Measurements from ENCODE around the gene TMED9.
"Not testable (repeated sequence)": the region's sequence is repeated elsewhere in the genome, so short reads cannot be mapped to it uniquely, and the experiment has no call there.

The TMED9 gene

GRCh38 chr5:177592010-177592834, at the start of gene TMED9:
TSS of gene TMED9 (plus strand) at chr5:177592203. CDS start at chr5:177592215, 12 bp downstream.
- DNase-seq: peak; percentile 95

- DNase-seq: no peak
These were observed 49.1 kb upstream of the TMED9 start for GRCh38 chr5:177542816-177543465.

- no peak for DNase-seq
These were observed 46.3 kb upstream of the TMED9 start for GRCh38 chr5:177545487-177546257.

DNA sequence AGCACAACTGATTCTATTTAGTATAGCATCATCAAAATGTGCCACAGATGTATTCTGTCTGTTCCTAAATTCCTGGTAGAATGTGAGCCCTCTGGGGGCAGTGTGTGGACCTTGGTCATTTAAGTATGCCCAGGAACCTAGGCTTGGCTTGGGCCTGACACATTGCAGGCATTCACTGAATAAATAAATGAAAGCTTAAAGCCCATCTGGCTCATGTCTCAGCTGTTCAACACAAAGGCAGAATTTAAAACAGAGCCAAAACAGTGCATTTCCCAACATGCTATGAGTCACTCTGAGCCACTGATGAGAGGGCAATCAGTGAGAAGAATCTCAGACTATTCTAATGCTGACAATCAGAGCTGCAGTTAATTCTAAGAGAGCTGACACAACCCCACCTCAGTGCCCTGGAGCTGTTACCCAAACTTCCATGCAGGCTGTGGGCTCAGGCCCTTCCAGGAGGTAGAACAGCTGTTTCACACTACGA, 45.7 kb upstream of the TMED9 start:
- DNase-seq: peak; percentile 92

- no peak for DNase-seq
These were observed 44.3 kb upstream of the TMED9 start for GRCh38 chr5:177547736-177548135.

DNA sequence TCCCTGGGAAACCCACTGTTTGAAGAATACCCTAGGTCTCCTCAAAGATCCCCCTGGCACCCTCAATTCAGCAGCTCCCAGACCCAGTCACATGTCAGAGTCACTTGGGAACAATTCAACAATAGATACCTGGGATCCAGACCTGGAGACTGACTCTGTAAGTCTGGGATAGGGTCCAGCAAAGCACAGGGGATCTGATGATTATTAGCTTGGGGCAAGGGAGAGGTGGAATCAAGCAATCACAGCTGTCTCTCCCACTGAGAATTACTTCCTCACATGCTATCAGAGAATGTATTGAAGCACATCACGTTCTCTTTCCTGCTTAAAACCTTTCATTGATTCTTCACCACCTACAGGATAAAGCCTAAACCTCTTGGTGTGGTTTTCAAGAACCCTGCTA, 43.5 kb upstream of the TMED9 start:
- no peak for DNase-seq

DNA sequence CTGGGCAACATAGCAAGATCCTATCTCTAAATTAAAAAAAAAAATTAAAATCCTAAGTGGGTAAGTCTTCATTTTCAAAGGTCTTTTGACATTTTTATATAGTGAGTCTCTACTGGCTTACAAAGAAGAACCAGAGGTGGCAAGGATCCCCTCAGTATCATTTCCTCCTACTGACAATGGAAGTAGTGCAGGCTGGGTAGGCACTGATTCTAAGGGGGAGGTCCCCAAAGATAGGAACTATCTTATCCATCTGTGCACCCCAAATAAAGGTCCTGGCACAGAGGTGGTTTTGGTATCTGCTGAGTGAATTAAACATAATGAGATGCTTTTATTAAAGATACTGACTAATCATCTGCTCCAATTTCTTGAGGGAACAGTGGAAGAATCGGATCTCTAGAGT, 41.9 kb upstream of the TMED9 start:
- no peak for DNase-seq

DNA sequence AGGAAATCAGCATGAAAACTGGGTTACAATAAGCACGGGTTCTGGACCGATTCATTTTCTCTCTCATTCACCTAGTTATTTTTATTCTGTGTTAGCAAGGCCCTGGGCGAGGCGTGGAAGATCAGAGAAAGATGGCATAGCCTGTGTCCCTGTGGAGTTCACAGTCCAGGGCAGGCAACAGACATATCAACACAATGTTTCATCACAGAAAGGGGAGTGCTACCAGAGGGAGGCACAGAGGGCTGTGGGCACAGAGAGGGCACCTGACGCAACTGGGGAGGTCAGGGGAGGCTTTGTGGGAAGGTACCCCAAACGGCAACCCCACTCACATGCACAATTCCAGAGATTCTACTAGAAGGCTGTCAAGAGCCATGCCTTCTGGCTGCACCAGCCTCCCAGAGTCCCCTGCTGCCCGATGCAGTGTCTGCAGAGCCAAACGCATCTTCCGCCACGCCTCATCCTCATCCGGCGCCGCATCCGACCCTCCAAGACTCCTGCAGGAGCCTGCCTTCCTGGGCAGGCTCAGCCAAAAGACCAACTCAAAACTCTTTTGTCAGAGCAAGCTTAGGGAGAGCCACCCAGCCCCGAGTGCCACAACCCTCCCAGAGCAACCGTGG, 39.1 kb upstream of the TMED9 start:
- no peak for DNase-seq

DNA sequence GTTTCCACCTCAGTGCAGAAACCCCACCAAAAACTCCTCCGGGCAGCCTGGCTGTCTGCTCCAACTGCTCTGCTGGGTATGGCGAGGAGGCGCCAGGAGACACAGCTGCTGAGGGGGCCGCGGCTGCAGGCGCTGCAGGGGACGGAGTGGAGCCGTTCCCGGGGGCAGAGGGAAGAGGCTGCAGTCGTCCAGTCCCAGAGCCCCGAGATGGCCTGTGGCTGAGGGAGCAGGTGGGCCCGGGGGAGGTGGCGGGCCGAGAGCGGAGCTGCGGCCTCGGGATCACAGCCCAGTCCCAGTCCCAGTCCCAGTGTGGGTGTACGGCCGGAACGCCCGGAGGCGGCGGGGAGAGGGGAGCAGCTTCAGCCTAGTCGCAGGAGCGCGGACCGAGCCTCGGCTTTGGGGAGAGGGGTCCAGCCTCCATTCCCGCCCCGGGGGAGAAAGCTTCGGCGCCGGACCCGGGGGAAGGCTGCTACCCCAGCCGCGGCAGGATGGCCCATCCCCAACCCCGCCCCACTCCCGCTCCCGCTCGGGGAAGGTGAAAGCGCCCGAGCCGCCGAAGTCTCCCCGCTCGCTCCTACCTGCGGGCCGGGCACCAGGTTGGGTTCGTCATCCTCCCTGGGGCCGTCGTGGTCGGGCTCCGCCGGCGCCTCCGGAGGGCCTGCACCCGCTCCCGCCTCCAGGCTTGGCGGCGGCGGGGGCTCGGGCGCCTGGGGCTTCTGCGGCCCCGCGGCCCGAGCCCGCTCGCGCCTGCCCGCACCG, 38.2 kb upstream of the TMED9 start:
- peak; percentile 63 for DNase-seq

DNA sequence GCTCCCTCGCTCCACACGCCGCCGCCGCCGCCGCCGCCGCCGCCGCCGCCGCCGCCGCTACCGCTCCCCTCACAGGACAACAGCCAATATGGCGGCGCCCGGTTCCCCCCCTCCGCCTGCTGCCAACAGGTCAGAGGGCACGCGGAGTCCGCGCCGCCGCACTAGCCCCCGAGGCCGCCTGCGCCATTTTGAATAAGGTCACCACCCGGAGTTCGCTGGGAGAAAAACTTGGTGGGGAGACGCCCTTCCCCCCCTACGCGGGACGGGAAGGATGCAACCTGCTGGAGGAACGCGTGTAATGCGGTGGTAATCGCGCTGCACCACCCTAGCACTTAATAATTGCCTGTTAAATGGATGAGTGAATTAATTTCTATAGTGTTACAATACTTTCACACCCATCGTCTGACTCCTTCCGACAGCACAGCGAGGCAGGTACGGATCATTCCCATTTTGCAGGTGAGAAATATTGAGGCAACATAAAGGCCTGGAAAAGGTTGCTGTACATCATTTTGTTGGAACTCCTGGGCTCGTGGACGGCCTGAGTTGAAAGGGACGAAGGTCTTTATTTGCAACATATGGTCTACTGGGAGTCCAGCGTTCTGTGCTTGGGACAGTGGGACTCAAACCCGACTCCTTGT, 37.4 kb upstream of the TMED9 start, which contains the start of gene FAM193B:
TSS of gene FAM193B (minus strand) at position 90 of the 638 bp plus-strand sequence. CDS start 105 bp downstream, outside the sequence.
- DNase-seq: peak; percentile 97

GRCh38 chr5:177555228-177555627, 36.8 kb upstream of the TMED9 start:
- no peak for DNase-seq

DNA sequence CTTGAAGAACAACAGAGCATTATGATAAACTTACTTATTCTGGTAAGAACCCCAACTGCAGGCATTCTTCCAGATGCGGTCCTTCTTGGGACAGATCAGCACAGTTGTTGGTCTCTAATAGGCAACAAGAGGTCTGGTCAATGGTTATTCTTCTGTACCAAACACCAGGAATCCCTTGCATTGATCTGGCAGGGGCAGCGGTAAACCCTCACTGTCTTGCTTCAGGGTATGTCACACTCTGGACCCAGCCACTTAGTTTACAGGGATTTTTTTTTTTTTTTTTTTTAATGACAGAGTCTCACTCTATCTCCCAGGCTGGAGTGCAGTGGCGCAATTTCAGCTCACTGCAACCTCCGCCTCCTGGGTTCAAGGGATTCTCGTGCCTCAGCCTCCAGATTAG, 36.3 kb upstream of the TMED9 start:
- no peak for DNase-seq

GRCh38 chr5:177557041-177557647, 34.9 kb upstream of the TMED9 start:
- no peak for DNase-seq

DNA sequence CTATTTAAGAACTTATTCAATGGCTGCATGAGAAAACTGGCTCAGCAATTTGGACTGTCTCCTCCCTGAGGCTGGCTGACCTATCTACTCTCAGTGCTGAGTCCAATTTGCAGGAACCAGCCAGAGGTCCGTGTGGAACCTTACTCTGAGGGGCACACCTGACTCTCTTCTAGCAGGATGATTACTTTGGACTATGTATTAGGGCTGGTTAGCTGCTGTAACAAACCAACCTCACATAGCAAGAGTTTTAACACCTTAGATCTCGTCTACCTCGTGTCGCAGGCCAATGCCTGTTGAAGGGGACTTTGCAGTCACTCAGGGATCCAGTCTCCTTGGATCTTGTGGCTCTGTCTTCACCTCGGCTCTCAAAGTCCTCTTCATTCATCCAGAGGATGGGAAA, 34.2 kb upstream of the TMED9 start:
- DNase-seq: no peak

GRCh38 chr5:177559446-177559941, 32.5 kb upstream of the TMED9 start:
- not testable (repeated sequence) for DNase-seq

- DNase-seq: no peak
These were observed 27.0 kb upstream of the TMED9 start for GRCh38 chr5:177565046-177565445.

DNA sequence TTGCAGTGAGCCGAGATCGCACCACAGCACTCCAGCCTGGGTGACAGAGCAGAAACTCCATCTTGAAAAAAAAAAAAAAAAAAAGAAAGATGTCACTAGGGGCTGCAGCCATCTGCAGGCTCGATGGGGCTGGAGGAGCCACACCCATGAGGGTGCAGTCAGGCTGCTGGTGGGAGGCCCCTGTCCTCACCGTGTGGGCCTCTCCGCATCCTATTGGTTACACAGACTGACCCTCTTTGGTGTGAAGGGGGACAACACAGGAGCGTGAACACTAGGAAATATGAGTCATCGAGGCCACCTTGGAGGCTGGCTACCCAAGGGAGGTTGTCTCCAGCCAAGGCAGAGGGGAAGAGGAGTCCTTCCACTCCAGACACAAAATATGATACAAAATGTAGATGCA, 23.7 kb upstream of the TMED9 start:
- no peak for DNase-seq

GRCh38 chr5:177569894-177570293, 22.1 kb upstream of the TMED9 start:
- no peak for DNase-seq

DNA sequence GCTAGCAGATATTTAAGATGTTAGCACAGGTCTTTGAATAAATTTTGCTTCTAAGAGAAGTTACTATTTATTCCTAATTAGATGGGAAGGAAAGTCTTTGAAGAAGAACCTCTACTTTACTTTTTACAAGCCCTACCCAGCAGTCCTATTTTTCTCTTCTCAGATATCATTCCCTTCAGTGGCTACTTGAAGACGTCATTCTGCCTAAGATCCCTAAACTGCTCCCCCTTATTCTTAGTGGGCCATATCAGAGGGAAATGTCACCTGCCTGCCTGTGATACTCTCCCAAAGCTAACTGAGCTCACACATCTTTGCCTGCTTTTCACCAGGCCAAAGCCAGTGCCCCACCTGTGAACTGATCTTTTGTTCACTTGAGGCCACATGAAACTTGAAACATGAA, 16.5 kb upstream of the TMED9 start:
- DNase-seq: no peak

GRCh38 chr5:177576169-177576568, 15.8 kb upstream of the TMED9 start:
- DNase-seq: no peak

- no peak for DNase-seq
These were observed 13.7 kb upstream of the TMED9 start for GRCh38 chr5:177578316-177578715.
